Calu3 (cell line): ENCODE results near the gene ADCY1. TPM values are rescaled to one million over a fixed set of nuclear protein-coding genes. Genes with fewer than 3 reads are reported as not detected.

ENCODE experiments used
- BruUV-seq: library from RNA; stranded (reverse); fragments of 400-500 nt; replicated peaks from 2 replicates; lab custom pipeline; 2021; lab: Mats Ljungman, UMichigan
- CTCF ChIA-PET: fragments of 300-600 bp; sonication (Branson Sonifier 250); formaldehyde crosslinking; loops from one replicate; lab custom pipeline; 2022; ENCODE audit warnings: antibody characterized with exemption; lab: Charles Lee
- DNase-seq: peaks from one replicate; pipeline ENCODE4 v3.0.0; 2022
- H3K27ac Mint-ChIP-seq: one replicate; pipeline ENCODE4 v1.8.0; 2022; ENCODE audit warnings: mixed read lengths; ENCODE audit not compliant: unreplicated experiment
- H3K27me3 Mint-ChIP-seq: one replicate; pipeline ENCODE4 v1.8.0; 2022; ENCODE audit warnings: mixed read lengths; ENCODE audit not compliant: unreplicated experiment
- H3K36me3 Mint-ChIP-seq: one replicate; pipeline ENCODE4 v1.8.0; 2022; ENCODE audit warnings: mild to moderate bottlenecking, moderate library complexity, mixed read lengths; ENCODE audit not compliant: insufficient read depth, unreplicated experiment
- H3K4me1 Mint-ChIP-seq: one replicate; pipeline ENCODE4 v1.8.0; 2022; ENCODE audit warnings: mild to moderate bottlenecking, low read depth, mixed read lengths; ENCODE audit not compliant: unreplicated experiment
- H3K4me3 Mint-ChIP-seq: one replicate; pipeline ENCODE4 v1.8.0; 2022; ENCODE audit warnings: mild to moderate bottlenecking, low read depth, moderate library complexity, mixed read lengths; ENCODE audit not compliant: unreplicated experiment
- H3K9me3 Mint-ChIP-seq: one replicate; pipeline ENCODE4 v1.8.0; 2022; ENCODE audit warnings: low read depth, mixed read lengths; ENCODE audit not compliant: unreplicated experiment
- intact Hi-C: fragments of 100-400 bp; cut with micrococcal nuclease; formaldehyde crosslinking; loops from one replicate; pipeline ENCODE4 v1.10.0; 2022; ENCODE audit not compliant: unreplicated experiment
- total RNA-seq: library from RNA; stranded (reverse); gene quantifications from 2 replicates; pipeline ENCODE4 v1.2.3, GENCODE V29; 2022
- TF ChIP-seq, protein P1 (sequence below): fragments of 200-600 bp; IDR thresholded peaks from one replicate; pipeline ENCODE4 v1.8.0; 2022; ENCODE audit warnings: antibody characterized with exemption; ENCODE audit not compliant: unreplicated experiment

Gene ADCY1
- total RNA-seq, 1 experiment from 2014 or later: 8.8 TPM

DNA sequence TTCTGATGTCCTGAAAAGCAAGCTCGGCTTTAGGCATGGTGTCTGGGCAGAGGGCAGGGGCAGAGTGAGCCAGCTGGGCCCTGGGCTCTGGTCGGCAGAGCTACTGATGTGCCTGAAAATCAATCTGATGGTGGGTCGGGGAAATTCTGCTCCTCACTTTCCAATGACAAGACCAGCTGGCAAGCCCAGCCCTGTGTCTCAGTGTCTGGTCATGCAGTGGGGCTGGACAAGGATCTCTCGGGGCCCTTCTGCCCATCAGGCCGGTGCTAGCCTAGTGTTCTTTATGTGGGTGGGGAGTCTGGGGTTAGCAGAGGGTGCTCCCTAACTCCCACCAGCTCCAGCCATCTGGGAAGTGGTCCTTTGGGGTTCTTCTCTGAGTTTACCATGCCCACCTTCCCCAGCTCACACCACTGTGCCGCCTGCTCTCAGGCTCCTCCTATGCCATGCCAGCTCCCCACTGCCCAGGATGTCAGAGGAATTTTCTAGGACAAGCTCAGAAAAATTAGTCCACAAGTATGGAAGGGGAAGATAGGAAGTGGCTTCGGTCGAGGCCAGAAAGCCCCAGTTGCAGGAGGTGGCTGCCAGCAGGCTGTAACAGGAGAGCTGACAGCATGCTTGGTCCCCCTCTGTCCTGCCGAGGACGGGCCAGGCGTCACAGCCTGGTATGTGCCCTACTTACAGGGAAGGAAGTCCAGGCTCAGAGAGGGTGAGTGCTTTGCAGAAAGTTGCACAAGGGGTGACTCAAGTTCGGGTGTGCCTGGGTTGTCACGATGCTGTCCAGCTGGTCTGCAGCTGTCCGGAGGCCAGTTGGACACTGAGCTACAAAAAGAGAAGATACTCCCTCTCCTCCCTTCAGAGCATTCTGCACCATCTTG lies 135.2 kb downstream of the ADCY1 start:
- CTCF ChIA-PET: interaction anchor here (0.5 to 1.4 kb wide), 3 partner anchors 46 to 542 kb away, joined by 4 to 5 read pairs (median 4); no protein-coding TSS in a partner anchor
- BruUV-seq: no TSS peak
- peaks cover 42% of the 10 kb centered on the region for H3K27me3 Mint-ChIP-seq
- no peak overlapping the region for H3K27ac Mint-ChIP-seq
- TF ChIP-seq, protein P1, sequence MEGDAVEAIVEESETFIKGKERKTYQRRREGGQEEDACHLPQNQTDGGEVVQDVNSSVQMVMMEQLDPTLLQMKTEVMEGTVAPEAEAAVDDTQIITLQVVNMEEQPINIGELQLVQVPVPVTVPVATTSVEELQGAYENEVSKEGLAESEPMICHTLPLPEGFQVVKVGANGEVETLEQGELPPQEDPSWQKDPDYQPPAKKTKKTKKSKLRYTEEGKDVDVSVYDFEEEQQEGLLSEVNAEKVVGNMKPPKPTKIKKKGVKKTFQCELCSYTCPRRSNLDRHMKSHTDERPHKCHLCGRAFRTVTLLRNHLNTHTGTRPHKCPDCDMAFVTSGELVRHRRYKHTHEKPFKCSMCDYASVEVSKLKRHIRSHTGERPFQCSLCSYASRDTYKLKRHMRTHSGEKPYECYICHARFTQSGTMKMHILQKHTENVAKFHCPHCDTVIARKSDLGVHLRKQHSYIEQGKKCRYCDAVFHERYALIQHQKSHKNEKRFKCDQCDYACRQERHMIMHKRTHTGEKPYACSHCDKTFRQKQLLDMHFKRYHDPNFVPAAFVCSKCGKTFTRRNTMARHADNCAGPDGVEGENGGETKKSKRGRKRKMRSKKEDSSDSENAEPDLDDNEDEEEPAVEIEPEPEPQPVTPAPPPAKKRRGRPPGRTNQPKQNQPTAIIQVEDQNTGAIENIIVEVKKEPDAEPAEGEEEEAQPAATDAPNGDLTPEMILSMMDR: no peak
- intact Hi-C loops: no loop called here
- H3K4me1 Mint-ChIP-seq: no peaks in the 10 kb centered on the region
- H3K4me3 Mint-ChIP-seq: no peak overlapping the region
- no peaks in the 10 kb centered on the region for H3K9me3 Mint-ChIP-seq
- DNase-seq: no peak
- no peaks in the 10 kb centered on the region for H3K36me3 Mint-ChIP-seq

DNA sequence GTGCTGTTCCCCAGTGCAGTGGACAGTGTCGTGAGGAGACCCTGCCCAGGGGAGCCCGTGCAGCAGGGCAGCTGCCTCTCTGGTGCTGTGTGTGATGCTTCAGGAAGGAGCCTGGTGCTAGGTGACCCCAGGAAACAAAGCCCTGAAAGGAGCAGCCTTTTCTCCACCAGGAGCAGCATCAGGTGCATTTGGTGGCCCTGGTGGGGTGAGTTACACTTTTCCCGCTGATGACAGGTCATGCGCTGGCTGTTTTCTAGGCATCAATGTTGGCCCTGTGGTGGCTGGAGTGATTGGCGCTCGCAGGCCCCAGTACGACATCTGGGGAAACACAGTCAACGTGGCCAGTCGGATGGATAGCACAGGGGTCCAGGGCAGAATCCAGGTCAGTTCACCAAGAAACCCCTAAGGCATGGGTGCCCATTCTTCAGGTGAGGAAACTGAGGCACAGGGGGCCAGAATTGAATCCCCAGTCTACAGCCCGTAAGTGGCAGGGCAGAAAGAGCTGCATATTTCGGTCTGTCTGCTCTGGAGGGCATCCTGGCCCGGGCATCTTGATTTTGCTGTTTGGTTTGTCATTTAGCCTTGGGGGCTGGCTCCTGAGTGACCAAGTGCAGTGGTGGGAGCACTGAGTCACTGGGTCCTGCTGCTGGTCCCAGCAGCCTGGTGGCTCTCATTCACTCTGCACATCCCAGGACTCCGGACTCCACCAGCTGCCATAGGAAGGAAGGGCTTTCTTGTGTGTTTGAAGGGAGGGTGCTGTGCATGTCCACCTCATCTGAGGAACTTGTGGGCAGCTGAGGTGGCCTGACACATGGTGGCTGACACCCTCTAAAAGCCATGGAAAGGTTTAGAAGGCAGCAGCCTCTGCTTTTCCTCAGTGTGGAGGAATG lies 136.3 kb downstream of the ADCY1 start:
- Mint-ChIP-seq H3K4me3 (no peak overlapping the region), H3K9me3 (no peaks in the 10 kb centered on the region), H3K36me3 (no peaks in the 10 kb centered on the region), H3K4me1 (no peaks in the 10 kb centered on the region), H3K27me3 (peaks cover 50% of the 10 kb centered on the region), H3K27ac (no peak overlapping the region)
- CTCF ChIA-PET: interaction anchor here (0.5 kb wide), 1 partner anchor 140 kb away, joined by 5 read pairs; no protein-coding TSS in a partner anchor
- DNase-seq: no peak
- no TSS peak for BruUV-seq
- intact Hi-C loops: no loop called here
- TF ChIP-seq, protein P1: no peak

GRCh38 chr7:45711161-45711490 lies 137.0 kb downstream of the ADCY1 start:
- TF ChIP-seq, protein P1: no peak
- no peak overlapping the region for H3K27ac Mint-ChIP-seq
- no peaks in the 10 kb centered on the region for H3K9me3 Mint-ChIP-seq
- intact Hi-C loops: no loop called here
- H3K36me3 Mint-ChIP-seq: no peaks in the 10 kb centered on the region
- H3K4me3 Mint-ChIP-seq: no peak overlapping the region
- peaks cover 45% of the 10 kb centered on the region for H3K27me3 Mint-ChIP-seq
- BruUV-seq: no TSS peak
- DNase-seq: no peak
- CTCF ChIA-PET: no interaction called here
- no peaks in the 10 kb centered on the region for H3K4me1 Mint-ChIP-seq

DNA sequence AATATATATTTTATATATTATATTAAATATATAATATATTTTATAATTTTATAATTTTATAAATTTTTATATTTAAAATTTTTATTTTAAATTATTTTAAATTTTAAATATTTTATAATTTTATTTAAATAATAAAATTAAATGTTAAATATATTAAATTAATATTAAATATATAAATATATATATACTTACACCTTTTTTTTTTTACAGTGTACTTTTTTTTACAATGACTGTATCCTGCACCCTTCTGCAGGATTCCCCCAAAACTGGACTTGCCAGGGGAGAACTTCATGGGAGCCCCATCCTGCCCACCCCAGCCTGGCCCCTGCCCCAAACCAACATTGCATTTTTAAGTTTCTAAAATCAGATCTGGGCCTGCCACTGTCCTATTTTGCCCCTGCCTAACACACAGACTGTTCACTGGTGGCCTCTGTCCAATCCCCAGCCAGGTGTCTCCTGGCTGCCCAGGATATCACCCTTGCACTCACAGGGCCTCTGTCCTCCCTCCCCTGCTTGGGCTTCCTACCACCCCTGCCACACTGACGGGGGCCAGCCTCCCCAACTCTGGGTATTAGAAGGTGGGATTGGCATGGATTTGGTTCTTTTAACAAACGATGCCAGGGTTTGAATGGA lies 138.0 kb downstream of the ADCY1 start:
- intact Hi-C loops: no loop called here
- BruUV-seq: no TSS peak
- Mint-ChIP-seq H3K4me3 (no peak overlapping the region), H3K4me1 (no peaks in the 10 kb centered on the region), H3K9me3 (no peaks in the 10 kb centered on the region), H3K27me3 (peaks cover 36% of the 10 kb centered on the region), H3K36me3 (no peaks in the 10 kb centered on the region), H3K27ac (no peak overlapping the region)
- no peak for DNase-seq
- CTCF ChIA-PET: no interaction called here
- TF ChIP-seq, protein P1: no peak
